Measurements from ENCODE around the gene TEX11. TPM values are rescaled to one million over a fixed set of nuclear protein-coding genes. Genes with fewer than 3 reads are reported as not detected.
"Not testable (repeated sequence)": the region's sequence is repeated elsewhere in the genome, so short reads cannot be mapped to it uniquely, and the experiment has no call there.

The TEX11 gene
- polyA plus RNA-seq, 1 donor = 0.09 TPM

GRCh38 chrX:70852294-70852693 lies 56.2 kb downstream of the TEX11 start:
- Histone ChIP-seq H3K36me3 (ENCODE audit: control insufficient read depth, insufficient read depth, low read length) (no peaks in the 10 kb centered on the region), H3K4me1 (ENCODE audit: control insufficient read depth, insufficient read depth, low read length) (no peaks in the 10 kb centered on the region), H3K4me3 (ENCODE audit: low read length) (no peak overlapping the region), H3K27ac (ENCODE audit: low read length) (no peak overlapping the region), H3K9me3 (ENCODE audit: control insufficient read depth, low read depth, low read length) (no peaks in the 10 kb centered on the region), H3K27me3 (ENCODE audit: control insufficient read depth, insufficient read depth, low read length) (no peaks in the 10 kb centered on the region)
- no CpG with 5 or more reads among the region's 3 CpGs for WGBS (ENCODE audit: insufficient coverage, low lambda C conversion rate)
- no peak for DNase-seq

- H3K27ac ChIP-seq (ENCODE audit: low read length); H3K4me3 ChIP-seq (ENCODE audit: low read length); H3K36me3 ChIP-seq (ENCODE audit: control insufficient read depth, insufficient read depth, low read length); H3K9me3 ChIP-seq (ENCODE audit: control insufficient read depth, low read depth, low read length); H3K27me3 ChIP-seq (ENCODE audit: control insufficient read depth, insufficient read depth, low read length); DNase-seq; H3K4me1 ChIP-seq (ENCODE audit: control insufficient read depth, insufficient read depth, low read length): not testable (repeated sequence)
- WGBS (ENCODE audit: insufficient coverage, low lambda C conversion rate) = no CpG with 5 or more reads among the region's 6 CpGs
Measured at GRCh38 chrX:70844081-70844480, 64.4 kb downstream of the TEX11 start.

GRCh38 chrX:70843620-70844019 lies 64.9 kb downstream of the TEX11 start:
- H3K9me3 ChIP-seq (ENCODE audit: control insufficient read depth, low read depth, low read length); DNase-seq; H3K4me1 ChIP-seq (ENCODE audit: control insufficient read depth, insufficient read depth, low read length); H3K27me3 ChIP-seq (ENCODE audit: control insufficient read depth, insufficient read depth, low read length); H3K27ac ChIP-seq (ENCODE audit: low read length); H3K4me3 ChIP-seq (ENCODE audit: low read length); H3K36me3 ChIP-seq (ENCODE audit: control insufficient read depth, insufficient read depth, low read length): not testable (repeated sequence)
- WGBS (ENCODE audit: insufficient coverage, low lambda C conversion rate) = no CpG with 5 or more reads among the region's 1 CpG

- H3K27me3 ChIP-seq (ENCODE audit: control insufficient read depth, insufficient read depth, low read length) = no peaks in the 10 kb centered on the region
- no peak for DNase-seq
- H3K36me3 ChIP-seq (ENCODE audit: control insufficient read depth, insufficient read depth, low read length) = no peaks in the 10 kb centered on the region
- H3K27ac ChIP-seq (ENCODE audit: low read length) = no peak overlapping the region
- no CpG with 5 or more reads among the region's 7 CpGs for WGBS (ENCODE audit: insufficient coverage, low lambda C conversion rate)
- no peak overlapping the region for H3K4me3 ChIP-seq (ENCODE audit: low read length)
- H3K4me1 ChIP-seq (ENCODE audit: control insufficient read depth, insufficient read depth, low read length) = no peaks in the 10 kb centered on the region
- H3K9me3 ChIP-seq (ENCODE audit: control insufficient read depth, low read depth, low read length) = no peaks in the 10 kb centered on the region
Measured at GRCh38 chrX:70834589-70834988, 73.9 kb downstream of the TEX11 start.

GRCh38 chrX:70826715-70827114 lies 81.8 kb downstream of the TEX11 start:
- Histone ChIP-seq H3K9me3 (ENCODE audit: control insufficient read depth, low read depth, low read length) (no peaks in the 10 kb centered on the region), H3K27me3 (ENCODE audit: control insufficient read depth, insufficient read depth, low read length) (no peaks in the 10 kb centered on the region), H3K36me3 (ENCODE audit: control insufficient read depth, insufficient read depth, low read length) (no peaks in the 10 kb centered on the region), H3K27ac (ENCODE audit: low read length) (no peak overlapping the region), H3K4me3 (ENCODE audit: low read length) (no peak overlapping the region), H3K4me1 (ENCODE audit: control insufficient read depth, insufficient read depth, low read length) (no peaks in the 10 kb centered on the region)
- no peak for DNase-seq
- WGBS (ENCODE audit: insufficient coverage, low lambda C conversion rate) = no CpG with 5 or more reads among the region's 3 CpGs

- Histone ChIP-seq H3K4me3 (ENCODE audit: low read length) (no peak overlapping the region), H3K4me1 (ENCODE audit: control insufficient read depth, insufficient read depth, low read length) (no peaks in the 10 kb centered on the region), H3K27me3 (ENCODE audit: control insufficient read depth, insufficient read depth, low read length) (no peaks in the 10 kb centered on the region), H3K36me3 (ENCODE audit: control insufficient read depth, insufficient read depth, low read length) (no peaks in the 10 kb centered on the region), H3K9me3 (ENCODE audit: control insufficient read depth, low read depth, low read length) (no peaks in the 10 kb centered on the region), H3K27ac (ENCODE audit: low read length) (no peak overlapping the region)
- no peak for DNase-seq
- WGBS (ENCODE audit: insufficient coverage, low lambda C conversion rate) = no CpG with 5 or more reads among the region's 4 CpGs
Measured at GRCh38 chrX:70825366-70825765, 83.1 kb downstream of the TEX11 start.

GRCh38 chrX:70808942-70809940 lies 99.3 kb downstream of the TEX11 start:
- WGBS (ENCODE audit: insufficient coverage, low lambda C conversion rate) = no CpG with 5 or more reads among the region's 11 CpGs
- no peak for DNase-seq
- no peaks in the 10 kb centered on the region for H3K36me3 ChIP-seq (ENCODE audit: control insufficient read depth, insufficient read depth, low read length)
- H3K27me3 ChIP-seq (ENCODE audit: control insufficient read depth, insufficient read depth, low read length) = no peaks in the 10 kb centered on the region
- no peak overlapping the region for H3K27ac ChIP-seq (ENCODE audit: low read length)
- H3K4me1 ChIP-seq (ENCODE audit: control insufficient read depth, insufficient read depth, low read length) = no peaks in the 10 kb centered on the region
- H3K9me3 ChIP-seq (ENCODE audit: control insufficient read depth, low read depth, low read length) = no peaks in the 10 kb centered on the region
- no peak overlapping the region for H3K4me3 ChIP-seq (ENCODE audit: low read length)

- 100% methylated on average over 1 of the region's 8 CpGs for WGBS (ENCODE audit: insufficient coverage, low lambda C conversion rate)
- Histone ChIP-seq H3K27ac (ENCODE audit: low read length) (no peak overlapping the region), H3K4me1 (ENCODE audit: control insufficient read depth, insufficient read depth, low read length) (no peaks in the 10 kb centered on the region)
Measured at GRCh38 chrX:70806081-70806480, 102.4 kb downstream of the TEX11 start.

GRCh38 chrX:70796742-70797141 lies 111.8 kb downstream of the TEX11 start:
- not testable (repeated sequence) for H3K9me3 ChIP-seq (ENCODE audit: control insufficient read depth, low read depth, low read length); H3K36me3 ChIP-seq (ENCODE audit: control insufficient read depth, insufficient read depth, low read length)
- no CpG with 5 or more reads among the region's 1 CpG for WGBS (ENCODE audit: insufficient coverage, low lambda C conversion rate)

More at GRCh38 chrX:70806081-70806480, 102.4 kb downstream of the TEX11 start:
- no peaks in the 10 kb centered on the region for H3K27me3 ChIP-seq (ENCODE audit: control insufficient read depth, insufficient read depth, low read length)
- no peak for DNase-seq
- H3K36me3 ChIP-seq (ENCODE audit: control insufficient read depth, insufficient read depth, low read length) = no peaks in the 10 kb centered on the region
- no peaks in the 10 kb centered on the region for H3K9me3 ChIP-seq (ENCODE audit: control insufficient read depth, low read depth, low read length)
- no peak overlapping the region for H3K4me3 ChIP-seq (ENCODE audit: low read length)

GRCh38 chrX:70774223-70774622 lies 134.3 kb downstream of the TEX11 start:
- Histone ChIP-seq H3K9me3 (ENCODE audit: control insufficient read depth, low read depth, low read length) (no peaks in the 10 kb centered on the region), H3K4me1 (ENCODE audit: control insufficient read depth, insufficient read depth, low read length) (no peaks in the 10 kb centered on the region), H3K27ac (ENCODE audit: low read length) (no peak overlapping the region), H3K27me3 (ENCODE audit: control insufficient read depth, insufficient read depth, low read length) (no peaks in the 10 kb centered on the region), H3K4me3 (ENCODE audit: low read length) (no peak overlapping the region), H3K36me3 (ENCODE audit: control insufficient read depth, insufficient read depth, low read length) (no peaks in the 10 kb centered on the region)
- DNase-seq = no peak
- WGBS (ENCODE audit: insufficient coverage, low lambda C conversion rate) = no CpG with 5 or more reads among the region's 2 CpGs

More at GRCh38 chrX:70796742-70797141, 111.8 kb downstream of the TEX11 start:
- not testable (repeated sequence) for H3K4me3 ChIP-seq (ENCODE audit: low read length); H3K27me3 ChIP-seq (ENCODE audit: control insufficient read depth, insufficient read depth, low read length); DNase-seq; H3K4me1 ChIP-seq (ENCODE audit: control insufficient read depth, insufficient read depth, low read length); H3K27ac ChIP-seq (ENCODE audit: low read length)

Measured in large intestine (tissue), 3 donors.